ENCODE data around the gene NBEA. TPM values are rescaled to one million over a fixed set of nuclear protein-coding genes. Genes with fewer than 3 reads are reported as not detected.

Gene NBEA
- total RNA-seq, 1 donor from 2014 or later = 0.18 TPM

DNA sequence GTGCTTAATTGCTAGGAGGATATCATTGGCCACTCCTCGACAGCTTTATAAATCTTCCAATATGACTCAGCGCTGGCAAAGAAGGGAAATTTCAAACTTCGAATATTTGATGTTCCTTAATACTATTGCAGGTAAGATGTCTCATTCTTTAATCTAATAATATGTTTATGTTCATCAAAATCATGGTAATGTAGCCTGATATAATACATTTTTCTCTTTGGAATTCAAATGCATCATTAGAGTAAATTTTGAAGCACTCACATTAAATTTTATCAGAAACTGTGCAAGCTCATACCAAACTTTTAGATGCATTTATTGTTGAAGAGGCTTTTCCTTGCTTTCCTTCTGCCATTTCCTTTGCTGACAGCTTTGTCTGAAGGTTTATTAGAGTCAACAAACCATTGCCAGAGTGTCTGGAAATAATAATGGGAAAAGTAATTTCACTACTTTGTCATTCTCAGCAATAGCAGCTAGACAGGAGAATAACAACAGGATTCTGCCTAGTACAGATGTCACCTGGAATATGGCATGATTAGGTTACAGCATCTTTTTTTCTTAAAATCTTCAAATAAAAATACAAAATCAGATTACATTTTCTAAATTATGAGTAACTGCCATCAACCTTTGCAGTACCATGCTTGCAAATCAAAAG, 613.0 kb downstream of the NBEA start:
- no peaks in the 10 kb centered on the region for H3K9me3 Mint-ChIP-seq
- H3K4me1 Mint-ChIP-seq (ENCODE audit: low read depth) = no peaks in the 10 kb centered on the region
- H3K27ac Mint-ChIP-seq = no peak overlapping the region
- no peak overlapping the region for H3K4me3 Mint-ChIP-seq
- no peaks in the 10 kb centered on the region for H3K36me3 Mint-ChIP-seq (ENCODE audit: low read depth)
- DNase-seq (ENCODE audit: low spot score) = no peak
- intact Hi-C loops (cut with micrococcal nuclease) = no loop called here
- H3K27me3 Mint-ChIP-seq (ENCODE audit: insufficient read depth) = no peaks in the 10 kb centered on the region

DNA sequence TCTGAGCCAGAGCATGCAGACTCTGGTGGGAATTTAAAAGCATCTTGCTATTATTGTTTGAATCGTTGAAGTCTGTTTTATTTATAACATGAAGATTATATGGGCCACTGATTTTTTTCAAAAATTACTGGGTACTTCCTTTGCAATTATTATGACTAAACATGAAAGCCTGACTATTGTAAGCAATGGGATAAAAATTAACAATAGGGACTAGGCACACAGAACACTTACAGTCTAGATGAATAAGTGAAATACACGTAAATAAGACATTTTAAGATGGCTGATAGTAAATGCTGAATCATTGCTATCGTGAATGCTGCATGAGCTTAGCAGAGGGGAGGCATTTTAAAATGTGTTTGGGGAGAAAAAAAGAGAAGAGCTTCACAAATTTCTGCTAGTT, 615.4 kb downstream of the NBEA start:
- no peaks in the 10 kb centered on the region for H3K36me3 Mint-ChIP-seq (ENCODE audit: low read depth)
- intact Hi-C loops (cut with micrococcal nuclease) = no loop called here
- DNase-seq (ENCODE audit: low spot score) = no peak
- H3K9me3 Mint-ChIP-seq = no peaks in the 10 kb centered on the region
- H3K27ac Mint-ChIP-seq = no peak overlapping the region
- H3K4me3 Mint-ChIP-seq = no peak overlapping the region
- H3K4me1 Mint-ChIP-seq (ENCODE audit: low read depth) = no peaks in the 10 kb centered on the region
- H3K27me3 Mint-ChIP-seq (ENCODE audit: insufficient read depth) = no peaks in the 10 kb centered on the region

DNA sequence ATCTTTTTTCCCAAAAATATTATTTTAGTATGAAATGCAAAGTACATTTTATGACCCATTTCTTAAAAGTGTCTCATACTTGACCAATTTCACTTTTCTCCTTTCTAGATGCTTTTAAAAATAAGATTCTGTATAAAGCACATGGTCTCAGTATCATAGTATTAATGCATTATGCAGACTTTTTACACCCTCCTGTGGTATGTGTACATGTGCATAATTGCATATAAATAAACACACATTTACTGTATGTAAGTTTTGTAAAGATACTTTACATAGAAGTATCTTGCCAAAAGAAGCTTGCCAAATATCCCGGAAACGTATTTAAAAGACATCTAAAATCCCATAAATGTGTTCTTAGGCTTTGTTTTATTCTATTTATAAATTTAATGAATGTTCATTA, 619.5 kb downstream of the NBEA start:
- no peaks in the 10 kb centered on the region for H3K27me3 Mint-ChIP-seq (ENCODE audit: insufficient read depth)

DNA sequence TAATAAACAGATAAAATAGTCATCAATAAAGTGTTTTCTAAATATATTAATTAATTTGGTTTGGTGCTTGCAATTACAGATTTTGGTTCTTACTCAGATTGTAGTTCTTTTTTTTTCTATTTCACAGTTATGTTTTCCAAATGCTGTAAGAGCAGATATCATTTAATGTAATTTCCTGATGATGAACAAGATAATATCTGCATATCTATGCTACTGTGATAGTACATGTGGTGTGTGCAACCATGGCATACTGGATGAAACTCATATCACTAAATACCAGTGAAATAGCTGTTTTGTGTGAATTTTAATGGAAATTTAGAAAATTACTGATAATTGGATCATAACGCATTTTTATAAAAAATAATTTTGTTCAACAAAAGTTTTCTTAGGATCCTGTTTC, 623.2 kb downstream of the NBEA start:
- Mint-ChIP-seq H3K36me3 (ENCODE audit: low read depth) (no peaks in the 10 kb centered on the region), H3K4me3 (no peak overlapping the region), H3K27me3 (ENCODE audit: insufficient read depth) (no peaks in the 10 kb centered on the region), H3K4me1 (ENCODE audit: low read depth) (no peaks in the 10 kb centered on the region), H3K27ac (no peak overlapping the region), H3K9me3 (no peaks in the 10 kb centered on the region)
- intact Hi-C loops (cut with micrococcal nuclease) = no loop called here
- DNase-seq (ENCODE audit: low spot score) = no peak

More for the DNA sequence above, 619.5 kb downstream of the NBEA start:
- H3K27ac Mint-ChIP-seq = no peak overlapping the region
- H3K4me3 Mint-ChIP-seq = no peak overlapping the region
- intact Hi-C loops (cut with micrococcal nuclease) = no loop called here
- DNase-seq (ENCODE audit: low spot score) = no peak
- H3K36me3 Mint-ChIP-seq (ENCODE audit: low read depth) = no peaks in the 10 kb centered on the region
- H3K9me3 Mint-ChIP-seq = no peaks in the 10 kb centered on the region
- no peaks in the 10 kb centered on the region for H3K4me1 Mint-ChIP-seq (ENCODE audit: low read depth)

DNA sequence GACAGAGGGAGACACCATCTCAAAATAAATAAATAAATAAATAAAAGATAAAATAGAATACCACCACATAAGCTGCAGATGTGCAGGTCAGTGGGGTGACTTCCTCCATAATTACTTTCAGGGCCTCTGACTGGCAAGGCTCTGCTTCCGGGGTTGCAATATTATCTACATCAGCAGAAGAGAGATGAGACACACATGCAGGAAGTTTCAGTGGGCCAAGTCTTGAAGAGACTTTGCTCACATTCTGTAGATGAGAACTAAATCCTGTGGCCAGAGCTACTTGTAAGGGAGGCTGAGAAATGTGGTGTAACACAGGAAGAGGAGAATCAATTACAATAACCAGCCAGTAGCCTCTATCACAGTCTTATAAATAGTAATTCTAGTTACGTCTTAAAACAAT, 624.3 kb downstream of the NBEA start:
- Mint-ChIP-seq H3K9me3 (no peaks in the 10 kb centered on the region), H3K36me3 (ENCODE audit: low read depth) (no peaks in the 10 kb centered on the region), H3K27ac (no peak overlapping the region), H3K27me3 (ENCODE audit: insufficient read depth) (no peaks in the 10 kb centered on the region), H3K4me1 (ENCODE audit: low read depth) (no peaks in the 10 kb centered on the region), H3K4me3 (no peak overlapping the region)
- DNase-seq (ENCODE audit: low spot score) = no peak
- intact Hi-C loops (cut with micrococcal nuclease) = no loop called here

DNA sequence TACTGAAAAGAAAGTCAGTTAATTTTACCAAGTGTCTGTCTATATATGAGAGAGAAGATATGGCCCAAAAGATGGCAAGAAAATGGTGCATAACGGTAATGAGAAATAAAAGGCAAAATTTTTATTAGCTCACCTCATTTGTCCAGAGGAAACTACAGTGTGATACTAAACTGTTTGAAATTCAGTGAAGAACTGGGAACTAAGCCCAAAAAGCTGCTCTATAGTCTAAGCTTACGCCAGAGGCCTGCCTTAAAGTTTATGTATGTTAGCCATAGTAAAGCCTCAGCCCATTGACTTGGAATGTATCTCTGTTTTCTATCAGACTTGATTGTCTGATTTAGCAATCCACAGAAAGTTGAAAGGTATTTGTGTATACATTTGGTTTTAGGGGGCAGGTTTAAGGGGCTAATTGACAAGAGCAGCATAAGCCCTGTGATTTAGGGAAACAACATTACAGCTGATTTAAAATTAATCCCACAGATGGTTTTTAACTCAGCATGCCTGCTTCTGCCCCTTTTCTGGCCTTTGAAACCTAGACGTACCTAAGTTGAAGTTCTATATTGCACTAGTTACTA, 625.4 kb downstream of the NBEA start:
- intact Hi-C loops (cut with micrococcal nuclease) = no loop called here
- Mint-ChIP-seq H3K9me3 (no peaks in the 10 kb centered on the region), H3K27me3 (ENCODE audit: insufficient read depth) (no peaks in the 10 kb centered on the region), H3K4me3 (no peak overlapping the region), H3K27ac (no peak overlapping the region), H3K4me1 (ENCODE audit: low read depth) (no peaks in the 10 kb centered on the region), H3K36me3 (ENCODE audit: low read depth) (no peaks in the 10 kb centered on the region)
- DNase-seq (ENCODE audit: low spot score) = no peak

DNA sequence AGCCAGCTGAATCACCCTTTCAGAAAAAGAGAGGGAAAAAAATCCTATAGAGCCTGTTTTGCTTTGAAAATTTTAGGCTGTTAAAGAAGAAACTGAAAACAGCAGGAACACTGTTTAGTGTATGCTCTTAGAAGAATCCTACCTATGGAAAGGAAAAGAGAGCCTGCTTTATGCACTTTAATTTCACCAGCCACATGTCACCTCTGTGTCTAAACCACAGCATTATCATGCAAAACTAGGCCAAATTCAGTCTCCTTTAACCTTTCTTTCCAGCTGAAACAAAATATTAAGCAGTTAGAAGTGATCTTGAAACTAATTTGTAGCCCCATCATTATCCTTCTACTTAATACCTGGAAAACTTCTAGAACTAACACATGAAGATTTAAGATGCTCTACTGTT, 631.6 kb downstream of the NBEA start:
- Mint-ChIP-seq H3K27ac (no peak overlapping the region), H3K4me3 (no peak overlapping the region), H3K27me3 (ENCODE audit: insufficient read depth) (no peaks in the 10 kb centered on the region), H3K4me1 (ENCODE audit: low read depth) (no peaks in the 10 kb centered on the region), H3K36me3 (ENCODE audit: low read depth) (no peaks in the 10 kb centered on the region), H3K9me3 (no peaks in the 10 kb centered on the region)
- intact Hi-C loops (cut with micrococcal nuclease) = no loop called here
- DNase-seq (ENCODE audit: low spot score) = no peak

DNA sequence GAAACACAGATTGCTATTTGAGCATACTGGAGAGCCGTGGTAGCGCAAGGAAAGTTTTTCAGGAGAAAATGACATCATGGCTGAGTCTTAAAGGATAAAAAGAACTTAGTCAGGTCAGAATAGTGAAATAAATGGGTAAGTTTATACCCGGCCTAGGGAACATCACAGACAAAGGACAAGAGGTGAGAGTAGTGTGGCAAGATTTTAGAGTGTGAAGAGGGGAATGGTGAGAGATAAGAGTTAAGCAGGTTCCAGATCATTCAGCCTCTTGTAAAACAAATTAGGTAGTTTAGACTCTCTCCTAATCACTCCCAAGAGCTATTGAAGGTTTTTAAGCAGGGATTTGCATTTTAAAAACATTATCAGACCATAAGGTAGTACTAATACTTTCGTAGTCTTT, 650.4 kb downstream of the NBEA start:
- no peaks in the 10 kb centered on the region for H3K9me3 Mint-ChIP-seq
- H3K27ac Mint-ChIP-seq = no peak overlapping the region
- peaks cover 1% of the 10 kb centered on the region for H3K27me3 Mint-ChIP-seq (ENCODE audit: insufficient read depth)
- no peaks in the 10 kb centered on the region for H3K4me1 Mint-ChIP-seq (ENCODE audit: low read depth)
- intact Hi-C loops (cut with micrococcal nuclease) = no loop called here
- no peak overlapping the region for H3K4me3 Mint-ChIP-seq
- no peak for DNase-seq (ENCODE audit: low spot score)
- H3K36me3 Mint-ChIP-seq (ENCODE audit: low read depth) = no peaks in the 10 kb centered on the region

DNA sequence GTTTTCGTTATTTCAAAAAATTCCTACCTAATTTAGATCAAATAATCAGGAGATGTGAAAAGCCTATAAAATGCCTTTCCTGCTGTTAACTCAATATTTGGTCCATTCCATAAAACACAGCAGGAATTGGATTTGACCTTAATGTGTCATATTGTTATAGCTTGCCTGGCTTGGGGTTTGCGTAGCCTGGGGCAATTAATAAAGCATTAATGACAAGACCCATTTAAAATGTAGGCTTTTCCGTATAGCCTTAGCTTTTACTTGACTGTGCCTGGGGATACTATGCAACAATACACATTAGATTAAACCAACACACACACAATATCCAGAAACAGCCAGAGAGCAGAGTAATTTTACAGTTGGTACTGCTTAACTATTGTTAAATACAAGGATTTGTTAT, 651.6 kb downstream of the NBEA start:
- Mint-ChIP-seq H3K27me3 (ENCODE audit: insufficient read depth) (peaks cover 1% of the 10 kb centered on the region), H3K27ac (no peak overlapping the region), H3K36me3 (ENCODE audit: low read depth) (no peaks in the 10 kb centered on the region), H3K4me3 (no peak overlapping the region), H3K4me1 (ENCODE audit: low read depth) (no peaks in the 10 kb centered on the region), H3K9me3 (no peaks in the 10 kb centered on the region)
- no peak for DNase-seq (ENCODE audit: low spot score)
- intact Hi-C loops (cut with micrococcal nuclease) = no loop called here

DNA sequence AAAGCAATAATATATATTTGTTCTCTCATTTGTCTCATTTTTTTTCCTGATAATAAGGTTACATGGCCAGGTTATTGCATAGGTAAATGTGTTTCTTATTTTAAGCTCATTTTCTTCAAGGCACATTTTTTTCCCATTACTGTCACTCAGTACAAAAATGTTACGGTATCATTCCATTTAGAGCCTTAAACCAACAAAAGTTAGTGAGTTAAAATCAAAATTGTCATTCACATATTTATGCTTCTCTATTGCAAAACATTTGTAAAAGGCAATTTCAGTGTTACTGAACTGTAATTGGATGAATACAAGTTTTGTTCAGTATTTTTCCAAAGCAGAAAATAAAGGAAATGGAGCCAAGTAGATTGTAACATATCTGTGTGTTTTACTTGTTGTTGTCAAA, 652.0 kb downstream of the NBEA start:
- H3K36me3 Mint-ChIP-seq (ENCODE audit: low read depth) = no peaks in the 10 kb centered on the region
- no peak overlapping the region for H3K4me3 Mint-ChIP-seq
- H3K27ac Mint-ChIP-seq = no peak overlapping the region
- peaks cover 1% of the 10 kb centered on the region for H3K27me3 Mint-ChIP-seq (ENCODE audit: insufficient read depth)
- intact Hi-C loops (cut with micrococcal nuclease) = no loop called here
- no peaks in the 10 kb centered on the region for H3K4me1 Mint-ChIP-seq (ENCODE audit: low read depth)
- H3K9me3 Mint-ChIP-seq = no peaks in the 10 kb centered on the region
- DNase-seq (ENCODE audit: low spot score) = no peak

DNA sequence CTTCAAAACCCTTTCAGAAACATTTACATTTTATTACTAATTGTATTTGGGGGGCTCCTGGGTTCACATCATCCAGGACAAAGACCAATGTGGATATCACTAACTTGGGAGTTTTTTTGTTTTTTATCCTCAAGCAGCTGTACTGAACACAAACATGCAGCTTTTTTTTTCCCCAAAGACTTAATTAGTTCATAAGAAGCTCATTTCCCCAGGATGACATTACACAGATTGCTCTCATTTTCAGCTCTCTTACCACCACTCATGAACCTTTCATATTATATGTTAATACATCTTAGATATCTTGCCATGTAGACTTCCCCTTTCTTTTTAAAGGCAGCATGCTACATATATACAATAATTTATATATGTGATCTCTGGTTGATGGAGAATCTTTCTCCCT, 653.1 kb downstream of the NBEA start:
- peaks cover 1% of the 10 kb centered on the region for H3K27me3 Mint-ChIP-seq (ENCODE audit: insufficient read depth)
- H3K36me3 Mint-ChIP-seq (ENCODE audit: low read depth) = no peaks in the 10 kb centered on the region
- no peaks in the 10 kb centered on the region for H3K4me1 Mint-ChIP-seq (ENCODE audit: low read depth)
- H3K27ac Mint-ChIP-seq = no peak overlapping the region
- DNase-seq (ENCODE audit: low spot score) = no peak
- no peak overlapping the region for H3K4me3 Mint-ChIP-seq
- H3K9me3 Mint-ChIP-seq = no peaks in the 10 kb centered on the region
- intact Hi-C loops (cut with micrococcal nuclease) = no loop called here

DNA sequence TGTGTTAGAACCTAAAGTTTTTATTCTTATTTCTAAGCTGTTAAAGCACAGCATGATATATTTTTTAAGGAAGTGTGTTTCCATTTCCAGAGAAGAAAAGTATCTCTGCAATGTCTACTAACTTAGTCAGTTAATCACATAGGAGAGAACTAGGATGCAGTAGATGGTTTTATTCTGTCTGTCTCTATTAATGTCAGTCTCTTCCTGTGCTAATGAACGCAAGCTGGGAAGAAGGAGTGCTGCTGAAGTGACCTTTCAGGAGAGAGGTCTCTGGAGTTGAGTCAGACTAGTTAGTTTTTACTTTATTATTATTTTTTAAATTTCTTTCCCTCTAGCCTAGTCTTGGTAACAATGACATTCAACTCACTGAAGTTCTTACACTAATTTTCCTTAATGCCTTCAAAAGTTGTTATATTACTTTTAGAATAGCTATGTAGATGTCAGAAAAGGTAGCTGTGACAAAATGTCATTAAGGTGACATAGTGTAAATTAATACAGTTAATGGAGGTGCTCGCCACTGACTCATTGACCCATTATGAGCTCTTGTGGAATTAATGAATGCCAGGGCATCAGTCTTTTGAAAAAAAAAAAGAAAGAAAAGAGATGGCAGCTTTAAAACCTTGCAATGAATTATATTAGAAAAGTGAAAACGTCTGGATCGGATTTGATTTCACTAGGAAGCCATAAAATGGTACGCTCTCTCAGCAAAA, 654.4 kb downstream of the NBEA start:
- intact Hi-C loops (cut with micrococcal nuclease) = no loop called here

DNA sequence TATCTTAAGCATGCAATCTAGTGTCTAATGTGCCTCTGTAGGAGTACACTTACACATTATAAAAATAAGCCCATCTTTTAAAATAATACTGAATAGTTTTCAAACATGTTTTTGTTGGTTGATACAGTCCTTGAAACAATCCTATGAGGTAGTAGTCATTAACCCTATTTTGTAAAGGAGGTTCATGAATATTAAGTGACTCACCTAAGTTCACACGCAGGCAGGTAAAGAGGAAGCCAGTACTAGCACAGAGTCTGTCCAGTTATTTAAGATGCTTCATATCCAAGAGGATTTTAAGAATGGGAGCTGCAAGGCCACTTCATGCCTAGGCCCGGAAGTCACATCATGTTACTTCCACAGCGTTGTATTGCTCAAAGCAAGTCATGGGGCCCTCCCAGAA, 655.4 kb downstream of the NBEA start:
- H3K27me3 Mint-ChIP-seq (ENCODE audit: insufficient read depth) = no peaks in the 10 kb centered on the region

More for the DNA sequence above, 654.4 kb downstream of the NBEA start:
- Mint-ChIP-seq H3K9me3 (no peaks in the 10 kb centered on the region), H3K27me3 (ENCODE audit: insufficient read depth) (peaks cover 1% of the 10 kb centered on the region), H3K4me3 (no peak overlapping the region), H3K4me1 (ENCODE audit: low read depth) (no peaks in the 10 kb centered on the region), H3K36me3 (ENCODE audit: low read depth) (no peaks in the 10 kb centered on the region), H3K27ac (no peak overlapping the region)
- DNase-seq (ENCODE audit: low spot score) = no peak

More for the DNA sequence above, 655.4 kb downstream of the NBEA start:
- Mint-ChIP-seq H3K27ac (no peak overlapping the region), H3K4me3 (no peak overlapping the region), H3K36me3 (ENCODE audit: low read depth) (no peaks in the 10 kb centered on the region), H3K9me3 (no peaks in the 10 kb centered on the region), H3K4me1 (ENCODE audit: low read depth) (no peaks in the 10 kb centered on the region)
- DNase-seq (ENCODE audit: low spot score) = no peak
- intact Hi-C loops (cut with micrococcal nuclease) = no loop called here
